GM21381 (cell line): ENCODE results near the gene TDRD1.
"Not testable (repeated sequence)": the region's sequence is repeated elsewhere in the genome, so short reads cannot be mapped to it uniquely, and the experiment has no call there.

Experiments used
- ATAC-seq: cut with Tn5 transposase; IDR thresholded peaks from one replicate; pipeline ENCODE4 v1.9.1; 2021; ENCODE audit warnings: mild to moderate bottlenecking, moderate library complexity; ENCODE audit not compliant: unreplicated experiment

TDRD1 gene

GRCh38 chr10:114179148-114179547, at the start of gene TDRD1:
Gene TDRD1, plus strand, starts transcription at chr10:114179353. Its CDS starts 8,479 bp downstream, at chr10:114187832.
- no peak for ATAC-seq

- peak; percentile 74 for ATAC-seq
Measured at GRCh38 chr10:114131094-114131493, 48.1 kb upstream of the TDRD1 start.

- ATAC-seq: no peak
Measured at GRCh38 chr10:114135476-114135875, 43.7 kb upstream of the TDRD1 start.

- ATAC-seq: no peak
Measured at GRCh38 chr10:114138581-114138980, 40.6 kb upstream of the TDRD1 start.

GRCh38 chr10:114140036-114140435, 39.1 kb upstream of the TDRD1 start:
- no peak for ATAC-seq

GRCh38 chr10:114140827-114141226, 38.3 kb upstream of the TDRD1 start:
- ATAC-seq: not testable (repeated sequence)

- ATAC-seq: no peak
Measured at GRCh38 chr10:114142018-114142417, 37.1 kb upstream of the TDRD1 start.

GRCh38 chr10:114143160-114143559, 36.0 kb upstream of the TDRD1 start:
- no peak for ATAC-seq

- ATAC-seq: not testable (repeated sequence)
Measured at GRCh38 chr10:114149476-114149875, 29.7 kb upstream of the TDRD1 start.

GRCh38 chr10:114151486-114151885, 27.7 kb upstream of the TDRD1 start:
- no peak for ATAC-seq

GRCh38 chr10:114151892-114152291, 27.3 kb upstream of the TDRD1 start:
- no peak for ATAC-seq

- no peak for ATAC-seq
Measured at GRCh38 chr10:114157912-114158311, 21.2 kb upstream of the TDRD1 start.

- no peak for ATAC-seq
Measured at GRCh38 chr10:114163062-114163461, 16.1 kb upstream of the TDRD1 start.

GRCh38 chr10:114166043-114166442, 13.1 kb upstream of the TDRD1 start:
- no peak for ATAC-seq

- ATAC-seq: no peak
Measured at GRCh38 chr10:114166494-114166893, 12.7 kb upstream of the TDRD1 start.

GRCh38 chr10:114167985-114168384, 11.2 kb upstream of the TDRD1 start:
- no peak for ATAC-seq

GRCh38 chr10:114168450-114169009, 10.6 kb upstream of the TDRD1 start:
- ATAC-seq: no peak

- ATAC-seq: no peak
Measured at GRCh38 chr10:114172216-114172615, 6.9 kb upstream of the TDRD1 start.

GRCh38 chr10:114172776-114173602, 6.2 kb upstream of the TDRD1 start:
- ATAC-seq: no peak

GRCh38 chr10:114173603-114173920, 5.6 kb upstream of the TDRD1 start:
- peak; percentile 0 for ATAC-seq

- peak; percentile 99 for ATAC-seq
Measured at GRCh38 chr10:114173921-114174694, 5.0 kb upstream of the TDRD1 start, which contains the start of gene CCDC186. Gene CCDC186, minus strand, starts transcription at chr10:114174203. Its CDS starts 10,935 bp downstream, at chr10:114163268.
